CD14-positive monocyte (primary cell): ENCODE results near the gene RYR3. TPM values are rescaled to one million over a fixed set of nuclear protein-coding genes. Genes with fewer than 3 reads are reported as not detected.

Source experiments
- DNase-seq, 3 donors: peaks; one replicate each; pipeline ENCODE4 v3.0.0-alpha.2; 2011 to 2022
- H2AFZ ChIP-seq: 2 replicates; pipeline ENCODE4 v1.6.0; 2012; ENCODE audit warnings: mild to moderate bottlenecking, low read depth, low read length, inconsistent platforms; ENCODE audit not compliant: insufficient read depth, poor library complexity, severe bottlenecking
- H3K27ac ChIP-seq, 2 donors: 1 replicate in 1 of 2; 2 replicates in 1 of 2; pipeline ENCODE4 v1.5.1; 2012 to 2013; ENCODE audit warnings: low read length in 2 of 2, control low read depth in 1 of 2, inconsistent platforms in 1 of 2, low read depth in 1 of 2, mild to moderate bottlenecking in 1 of 2
- H3K27me3 ChIP-seq, 2 donors: one replicate each; pipeline versions ENCODE4 v1.6.0 to v1.6.1; 2011 to 2013; ENCODE audit warnings: low read length in 2 of 2; ENCODE audit not compliant: control insufficient read depth in 2 of 2, insufficient read depth in 2 of 2
- H3K36me3 ChIP-seq, 2 donors: replicated peaks in 1 of 2; 1 replicate in 1 of 2; 2 replicates in 1 of 2; pipeline versions ENCODE4 v1.5.1 to v1.6.1; 2012 to 2013; ENCODE audit warnings: low read length in 2 of 2, control low read depth in 1 of 2, inconsistent platforms in 1 of 2, mild to moderate bottlenecking in 1 of 2; ENCODE audit not compliant: insufficient read depth in 2 of 2, control insufficient read depth in 1 of 2
- H3K4me1 ChIP-seq, 2 donors: 1 replicate in 1 of 2; 2 replicates in 1 of 2; pipeline versions ENCODE4 v1.5.1 to v1.6.1; 2012 to 2013; ENCODE audit warnings: low read length in 2 of 2, control low read depth in 1 of 2, inconsistent platforms in 1 of 2, mild to moderate bottlenecking in 1 of 2, moderate library complexity in 1 of 2; ENCODE audit not compliant: insufficient read depth in 2 of 2, control insufficient read depth in 1 of 2
- H3K4me2 ChIP-seq: replicated peaks from 2 replicates; pipeline ENCODE3; 2012; ENCODE audit warnings: low read length, moderate library complexity, mild to moderate bottlenecking; ENCODE audit not compliant: poor library complexity, severe bottlenecking; ENCODE audit errors: extremely low read depth
- H3K4me3 ChIP-seq, 3 experiments: fragments of 200-600 bp in 1 of 3; sonication (generic) in 1 of 3; replicated peaks in 1 of 3; 1 replicate in 2 of 3; 2 replicates in 1 of 3; pipeline ENCODE4 v1.5.1; 2011 to 2013; ENCODE audit warnings: low read length in 3 of 3, mild to moderate bottlenecking in 3 of 3, control low read depth in 2 of 3, low read depth in 2 of 3, inconsistent platforms in 1 of 3, moderate library complexity in 1 of 3
- H3K79me2 ChIP-seq: 2 replicates; pipeline ENCODE4 v1.6.0; 2012; ENCODE audit warnings: mild to moderate bottlenecking, control low read depth, inconsistent platforms, low read length, moderate library complexity; ENCODE audit not compliant: insufficient read depth
- H3K9ac ChIP-seq: 2 replicates; pipeline ENCODE4 v1.6.0; 2017; ENCODE audit warnings: low read length, mild to moderate bottlenecking; ENCODE audit not compliant: insufficient read depth, poor library complexity, severe bottlenecking
- H3K9me3 ChIP-seq, 2 donors: replicated peaks in 1 of 2; 1 replicate in 1 of 2; 2 replicates in 1 of 2; pipeline versions ENCODE4 v1.5.1 to v1.6.1; 2012 to 2013; ENCODE audit warnings: low read length in 2 of 2, control low read depth in 1 of 2; ENCODE audit not compliant: control insufficient read depth in 1 of 2, insufficient read depth in 1 of 2
- H4K20me1 ChIP-seq: 2 replicates; pipeline ENCODE4 v1.6.0; 2012; ENCODE audit warnings: mild to moderate bottlenecking, low read length, control low read depth, moderate library complexity; ENCODE audit not compliant: insufficient read depth
- H3K27ac Mint-ChIP-seq, 7 donors: one replicate each; pipeline ENCODE4 v1.8.0; 2020; ENCODE audit warnings: mild to moderate bottlenecking in 7 of 7, mixed read lengths in 7 of 7, moderate library complexity in 6 of 7, inconsistent platforms in 2 of 7
- H3K27me3 Mint-ChIP-seq, 3 donors: one replicate each; pipeline ENCODE4 v1.8.0; 2021 to 2022; ENCODE audit warnings: low read depth in 3 of 3, mild to moderate bottlenecking in 3 of 3, mixed read lengths in 3 of 3, moderate library complexity in 3 of 3, inconsistent platforms in 1 of 3
- H3K36me3 Mint-ChIP-seq, 2 donors: one replicate each; pipeline ENCODE4 v1.8.0; 2020; ENCODE audit warnings: mixed read lengths in 2 of 2, inconsistent platforms in 1 of 2, mild to moderate bottlenecking in 1 of 2
- H3K4me1 Mint-ChIP-seq: one replicate; pipeline ENCODE4 v1.8.0; 2020; ENCODE audit warnings: mild to moderate bottlenecking, mixed read lengths
- H3K4me3 Mint-ChIP-seq, 2 donors: one replicate each; pipeline ENCODE4 v1.8.0; 2020; ENCODE audit warnings: mild to moderate bottlenecking in 2 of 2, mixed read lengths in 2 of 2, moderate library complexity in 1 of 2
- H3K9me3 Mint-ChIP-seq, 7 donors: one replicate each; pipeline ENCODE4 v1.8.0; 2020 to 2022; ENCODE audit warnings: mixed read lengths in 7 of 7, mild to moderate bottlenecking in 6 of 7, moderate library complexity in 6 of 7, inconsistent platforms in 2 of 7
- CTCF ChIP-seq: fragments of 200-600 bp; IDR thresholded peaks from one replicate; pipeline ENCODE4 v1.8.0; 2022; ENCODE audit warnings: antibody characterized with exemption, mild to moderate bottlenecking
- WGBS: methylation state at CpG from one replicate; pipeline ENCODE4 v1.1.5; 2013; ENCODE audit warnings: missing lambda C conversion rate; ENCODE audit not compliant: insufficient coverage; 5-methylcytosine and 5-hydroxymethylcytosine counted together
- intact Hi-C, 2 donors: fragments of 100-400 bp; cut with micrococcal nuclease; formaldehyde crosslinking; loops; one replicate each; pipeline versions ENCODE4 v1.15.0 to v1.15.1; 2023
- polyA plus RNA-seq, 3 donors: library from polyadenylated mRNA; depleted of rRNA in 1 of 3; unstranded in 2 of 3; stranded (reverse) in 1 of 3; fragments of 300-500 nt in 2 of 3; fragments of >200 nt in 1 of 3; fragmentation: Illumina TruSeq in 2 of 3; gene quantifications; 1 replicate in 2 of 3; 2 replicates in 1 of 3; pipeline ENCODE4 v1.2.3, GENCODE V29; 2012 to 2021

Gene RYR3
- polyA plus RNA-seq, 3 donors: not detected

- Mint-ChIP-seq H3K27me3 (peaks cover 0 to 2% (median 0%) of the 10 kb centered on the region in 3 donors), H3K4me1 (no peaks in the 10 kb centered on the region)
These were observed 535.4 kb downstream of the RYR3 start for GRCh38 chr15:33846142-33846541.

GRCh38 chr15:33846862-33847261 is 536.1 kb downstream of the RYR3 start:
- Mint-ChIP-seq H3K27ac (no peak overlapping the region), H3K4me3 (no peak overlapping the region), H3K36me3 (no peaks in the 10 kb centered on the region), H3K4me1 (no peaks in the 10 kb centered on the region), H3K27me3 (peaks cover 0 to 2% (median 0%) of the 10 kb centered on the region in 3 donors), H3K9me3 (peaks cover 0 to 7% (median 0%) of the 10 kb centered on the region in 7 donors)
- no peaks in the 10 kb centered on the region for H3K36me3 ChIP-seq
- H3K4me2 ChIP-seq: no peak overlapping the region
- no peak overlapping the region for H3K4me3 ChIP-seq
- no peak overlapping the region for H2AFZ ChIP-seq
- H3K27ac ChIP-seq: no peak overlapping the region
- no peak for TF ChIP-seq CTCF
- no peaks in the 10 kb centered on the region for H4K20me1 ChIP-seq
- H3K4me1 ChIP-seq: no peaks in the 10 kb centered on the region
- no peak for DNase-seq
- 100% methylated on average over 2 of the region's 6 CpGs for WGBS
- intact Hi-C loops: no loop called here
- no peaks in the 10 kb centered on the region for H3K79me2 ChIP-seq
- no peaks in the 10 kb centered on the region for H3K27me3 ChIP-seq
- H3K9me3 ChIP-seq: no peaks in the 10 kb centered on the region
- no peak overlapping the region for H3K9ac ChIP-seq

More at GRCh38 chr15:33846142-33846541, 535.4 kb downstream of the RYR3 start:
- no peaks in the 10 kb centered on the region for H3K4me1 ChIP-seq
- Mint-ChIP-seq H3K4me3 (no peak overlapping the region), H3K36me3 (no peaks in the 10 kb centered on the region), H3K9me3 (peaks cover 0 to 7% (median 0%) of the 10 kb centered on the region in 7 donors), H3K27ac (no peak overlapping the region)
- no peaks in the 10 kb centered on the region for H3K9me3 ChIP-seq
- H3K9ac ChIP-seq: no peak overlapping the region
- H2AFZ ChIP-seq: no peak overlapping the region
- intact Hi-C loops: no loop called here
- no peak overlapping the region for H3K27ac ChIP-seq
- H4K20me1 ChIP-seq: no peaks in the 10 kb centered on the region
- no peaks in the 10 kb centered on the region for H3K36me3 ChIP-seq
- no peak overlapping the region for H3K4me3 ChIP-seq
- H3K27me3 ChIP-seq: no peaks in the 10 kb centered on the region
- no peak for TF ChIP-seq CTCF
- H3K79me2 ChIP-seq: no peaks in the 10 kb centered on the region
- 100% methylated on average over 1 of the region's 2 CpGs for WGBS
- DNase-seq: no peak
- H3K4me2 ChIP-seq: no peak overlapping the region
